Astrocyte (in vitro differentiated cells and primary cell): ENCODE results near the gene PHEX.

ENCODE experiments used
- CTCF ChIP-seq: IDR thresholded peaks from 2 replicates; pipeline ENCODE4 v1.5.1; 2011; ENCODE audit warnings: low read depth, mild to moderate bottlenecking, inconsistent platforms, low read length, moderate library complexity; ENCODE audit not compliant: insufficient read depth
- EZH2 ChIP-seq: IDR thresholded peaks from 2 replicates; pipeline ENCODE4 v1.6.1; 2012; ENCODE audit warnings: mild to moderate bottlenecking, low read length, inconsistent platforms; ENCODE audit not compliant: insufficient read depth

DNA sequence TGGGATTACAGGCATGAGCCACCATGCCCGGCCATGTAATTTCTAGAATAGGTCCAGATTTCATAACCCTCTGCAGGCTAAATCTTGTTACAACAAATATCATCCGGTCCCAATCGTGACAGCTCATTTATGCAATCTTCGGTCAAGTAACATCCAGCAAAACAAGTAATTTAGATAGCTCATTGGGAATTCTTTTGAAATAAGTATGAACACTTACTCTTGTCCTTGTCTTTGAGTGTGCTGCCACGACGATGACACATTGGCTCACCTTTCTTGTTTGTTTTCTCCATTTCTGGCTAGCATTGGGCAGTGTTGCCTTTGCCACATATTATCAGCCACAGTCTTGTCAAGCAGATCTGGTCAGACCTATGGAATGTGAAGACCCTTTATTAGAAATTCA, 92.0 kb downstream of the PHEX start:
- no peak for TF ChIP-seq CTCF
- TF ChIP-seq EZH2: no peak
